ENCODE measurements around the gene ACY1. TPM values are rescaled to one million over a fixed set of nuclear protein-coding genes. Genes with fewer than 3 reads are reported as not detected.
A peak's percentile ranks its signal among the peaks of the same experiment; 100 is the strongest.

Gene ACY1
- polyA plus RNA-seq, 12 donors = 7.7 to 44.6 (median 13.0) TPM; not detected in 1

GRCh38 chr3:51961602-51962569 is 21.4 kb upstream of the ACY1 start:
- no peak for DNase-seq

- peak; percentile 45 for DNase-seq
Measured at GRCh38 chr3:51962854-51963530, 20.3 kb upstream of the ACY1 start.

- DNase-seq = peak; percentile 46
Measured at GRCh38 chr3:51963951-51964451, 19.3 kb upstream of the ACY1 start.

DNA sequence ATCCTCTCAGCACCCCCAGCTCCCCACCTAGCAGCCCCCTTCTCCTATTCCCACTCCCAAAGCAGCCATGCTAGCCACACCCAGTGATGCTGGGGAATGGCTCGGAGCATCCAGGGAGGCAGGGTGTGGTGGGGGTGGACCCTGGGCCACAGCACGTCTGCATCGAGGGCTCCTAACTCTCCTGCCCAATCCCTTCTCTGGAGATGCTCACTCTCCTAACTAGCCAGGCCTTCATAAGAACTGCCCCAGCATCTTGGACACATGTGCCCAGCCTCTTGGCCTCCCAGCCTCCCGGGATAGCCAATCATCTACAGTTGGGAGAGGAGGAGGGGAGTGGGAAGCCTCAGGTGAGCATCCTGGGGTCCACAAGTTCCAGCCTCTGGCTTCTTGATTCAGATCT is 18.8 kb upstream of the ACY1 start:
- no peak for DNase-seq

GRCh38 chr3:51966016-51966415 is 17.3 kb upstream of the ACY1 start:
- DNase-seq = no peak

GRCh38 chr3:51966486-51966885 is 16.8 kb upstream of the ACY1 start:
- no peak for DNase-seq

GRCh38 chr3:51966922-51967383 is 16.4 kb upstream of the ACY1 start:
- no peak for DNase-seq

GRCh38 chr3:51967384-51968169 is 15.8 kb upstream of the ACY1 start, which contains the start of gene PCBP4:
PCBP4 (minus strand) TSS chr3:51967454; CDS start chr3:51961240, 6,214 bp downstream.
- DNase-seq = peak; percentile 59

DNA sequence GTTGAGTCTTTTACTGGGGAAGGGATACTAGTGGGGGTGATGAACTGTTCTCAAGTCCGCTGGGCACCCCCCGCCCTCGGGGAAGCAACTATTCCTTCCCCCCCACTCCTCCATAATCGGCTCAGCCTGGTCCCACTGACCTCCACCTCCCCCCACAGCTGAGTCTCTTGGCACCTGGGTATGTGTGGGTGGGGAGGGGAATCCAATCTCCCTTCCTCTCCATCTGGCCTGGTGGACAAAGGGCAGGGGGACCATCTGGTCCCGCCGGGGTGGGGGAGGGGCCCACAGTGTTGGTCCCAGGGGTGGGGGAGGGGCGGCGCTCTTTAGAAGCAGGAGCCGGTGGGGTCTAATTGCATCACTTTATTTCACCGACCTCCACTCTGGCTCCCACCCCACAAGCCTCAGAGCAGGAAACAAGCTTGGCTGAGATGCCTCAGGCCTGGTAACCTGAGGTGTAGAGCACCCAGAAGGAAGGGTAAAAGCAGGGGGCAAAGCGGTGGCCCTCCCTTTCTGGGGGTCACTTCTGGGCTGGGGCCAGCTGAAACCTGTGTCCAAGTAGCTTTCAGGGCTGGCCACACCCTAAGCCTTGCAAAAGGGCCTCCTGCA is 15.1 kb upstream of the ACY1 start:
- peak; percentile 45 for DNase-seq

DNA sequence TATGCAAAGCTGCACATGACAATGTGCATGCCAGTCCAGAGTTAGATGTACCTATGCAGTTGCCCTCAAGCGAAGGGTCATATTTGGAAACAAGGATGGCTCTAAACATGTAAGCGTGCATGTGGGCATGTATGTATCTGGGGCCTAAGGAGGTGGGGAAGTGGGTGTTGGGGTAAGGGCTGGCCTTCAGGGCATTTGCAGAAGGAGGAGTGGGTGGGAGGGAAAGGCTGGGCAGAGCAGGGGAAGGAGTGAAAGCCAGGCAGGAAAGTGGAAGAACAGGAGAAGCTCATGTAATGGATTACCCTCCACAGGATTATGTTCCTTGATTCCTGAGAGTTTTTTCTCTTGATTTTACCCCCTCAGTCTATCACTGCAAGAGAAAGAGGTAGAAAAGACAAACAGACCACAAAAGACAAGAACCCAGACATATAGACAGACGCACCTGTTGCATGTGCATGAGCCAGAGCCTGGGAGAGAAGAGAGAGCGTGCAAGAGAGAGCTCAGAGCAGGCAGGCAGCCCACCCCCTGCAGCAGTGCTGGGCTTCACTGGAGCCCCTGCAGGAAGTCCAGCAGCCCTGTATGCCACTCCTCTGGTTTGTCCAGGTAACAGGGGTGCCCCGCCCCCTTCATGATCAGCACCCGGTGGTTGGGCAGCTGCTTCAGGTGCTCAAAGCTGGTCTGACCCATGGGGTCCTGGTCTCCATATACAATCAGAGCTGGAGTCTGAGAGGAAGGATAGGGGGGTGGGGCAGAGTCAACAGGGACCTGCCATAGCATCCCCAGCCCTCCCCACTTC is 14.3 kb upstream of the ACY1 start:
- no peak for DNase-seq

- DNase-seq = no peak
Measured at GRCh38 chr3:51969841-51970240, 13.5 kb upstream of the ACY1 start.

- no peak for DNase-seq
Measured at GRCh38 chr3:51970606-51971300, 12.6 kb upstream of the ACY1 start.

DNA sequence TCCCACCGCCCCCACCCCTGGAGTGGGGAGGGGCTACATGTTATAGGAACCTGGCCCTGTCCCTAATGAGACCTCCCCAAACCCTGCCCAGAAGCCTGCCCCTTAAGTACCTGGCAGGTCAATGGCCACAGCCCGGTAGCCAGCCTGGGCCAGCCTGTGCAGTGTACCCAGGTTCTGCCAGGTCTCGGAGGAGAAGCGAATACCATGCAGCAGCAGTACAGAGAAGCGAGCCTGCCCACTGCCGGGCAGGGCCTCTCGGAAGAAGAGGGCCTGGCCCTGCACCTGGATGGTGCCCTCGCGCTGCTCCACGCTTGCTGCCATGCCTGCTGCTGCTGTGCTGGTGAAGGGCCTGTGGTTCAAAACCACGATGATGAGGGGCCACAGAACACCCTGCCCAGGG is 12.0 kb upstream of the ACY1 start:
- DNase-seq = no peak

GRCh38 chr3:51974277-51974962 is 8.9 kb upstream of the ACY1 start:
- no peak for DNase-seq

GRCh38 chr3:51974963-51975851 is 8.1 kb upstream of the ACY1 start, which contains the start of gene ABHD14A:
ABHD14A (plus strand) TSS chr3:51975064; CDS start chr3:51975136, 72 bp downstream.
- DNase-seq = peak; percentile 78

- peak; percentile 54 for DNase-seq
Measured at GRCh38 chr3:51975852-51976549, 7.3 kb upstream of the ACY1 start.

GRCh38 chr3:51977446-51978142 is 5.7 kb upstream of the ACY1 start:
- DNase-seq = no peak
